NOMO-1 (cell line): ENCODE data around the gene PLD1.

Experiments used
- DNase-seq, 2 experiments: peaks; one replicate each; lab custom pipeline; 2025; ENCODE audit not compliant: unreplicated experiment in 2 of 2; lab: John Stamatoyannopoulos, UW

The PLD1 gene

DNA sequence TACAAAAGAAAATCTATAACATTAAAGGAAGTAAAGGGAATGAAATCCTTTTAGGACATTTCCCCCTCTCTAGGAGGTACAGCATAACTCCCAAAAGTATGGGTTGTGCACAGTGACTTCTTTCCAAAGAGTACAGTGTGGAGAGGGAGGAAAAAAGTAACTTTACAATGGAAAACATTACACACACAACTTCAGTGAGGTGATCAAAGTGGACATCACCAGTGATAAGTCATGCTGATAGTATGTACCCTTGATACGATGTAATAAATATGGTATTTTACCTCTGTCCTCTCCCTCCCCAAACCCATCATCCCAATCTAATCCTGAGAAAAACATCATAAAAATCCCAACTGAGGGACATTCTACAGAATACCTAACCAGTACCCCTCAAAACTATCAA, 10.8 kb downstream of the PLD1 start:
- DNase-seq: no peak

GRCh38 chr3:171797873-171798272, 12.4 kb downstream of the PLD1 start:
- DNase-seq: no peak

DNA sequence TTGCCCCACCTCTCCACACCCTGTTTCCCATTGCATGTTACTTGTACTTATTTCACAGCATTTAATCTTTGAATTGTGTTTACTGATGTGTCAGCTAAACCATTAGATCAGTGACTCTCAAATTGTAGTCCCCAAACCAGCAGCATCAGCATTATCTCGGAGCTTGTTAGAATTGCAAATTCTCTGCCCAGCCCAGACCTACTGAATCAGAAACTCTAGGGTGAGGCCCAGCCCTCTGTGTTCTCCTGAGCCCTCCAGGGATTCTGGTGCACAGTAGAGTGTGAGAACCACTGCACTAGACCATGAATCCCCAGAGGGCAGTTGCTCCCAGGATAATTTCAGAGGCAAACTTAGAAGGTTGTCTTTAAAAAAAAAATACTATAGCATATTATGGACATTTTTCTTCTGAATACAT, 13.0 kb downstream of the PLD1 start:
- DNase-seq: no peak

DNA sequence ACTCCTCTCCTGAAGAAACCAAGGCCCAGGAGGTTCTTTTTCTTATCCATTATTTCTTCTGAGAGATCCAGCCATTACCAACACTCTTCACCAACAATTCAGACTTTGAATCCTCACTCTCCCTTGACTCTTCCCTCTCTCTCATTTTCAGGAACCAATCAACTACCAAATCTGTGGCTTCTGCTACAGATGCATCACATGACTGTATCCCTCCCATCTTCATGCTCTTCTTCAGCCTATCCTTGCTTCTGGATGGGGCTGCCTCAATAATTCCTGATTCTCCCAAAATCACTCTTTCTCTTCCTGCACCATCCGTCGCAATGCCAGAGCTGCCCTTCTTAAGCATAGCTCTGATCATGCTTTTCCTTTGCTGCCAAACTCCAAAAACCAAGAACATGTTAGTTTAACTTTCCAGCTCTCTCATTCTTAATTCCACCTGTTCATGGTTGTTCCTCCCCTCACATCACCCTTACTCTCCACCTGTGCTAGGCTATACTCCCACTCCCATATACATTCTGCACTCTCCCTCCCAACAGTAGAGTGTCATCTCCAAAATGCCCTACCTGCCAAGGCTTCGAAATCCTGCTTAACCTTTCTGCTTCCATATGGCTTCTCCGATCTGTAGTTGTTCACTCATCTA, 13.5 kb downstream of the PLD1 start:
- no peak for DNase-seq

- DNase-seq: no peak
These were observed 17.8 kb downstream of the PLD1 start for GRCh38 chr3:171792531-171792930.

GRCh38 chr3:171791692-171792076, 18.6 kb downstream of the PLD1 start:
- DNase-seq: no peak

DNA sequence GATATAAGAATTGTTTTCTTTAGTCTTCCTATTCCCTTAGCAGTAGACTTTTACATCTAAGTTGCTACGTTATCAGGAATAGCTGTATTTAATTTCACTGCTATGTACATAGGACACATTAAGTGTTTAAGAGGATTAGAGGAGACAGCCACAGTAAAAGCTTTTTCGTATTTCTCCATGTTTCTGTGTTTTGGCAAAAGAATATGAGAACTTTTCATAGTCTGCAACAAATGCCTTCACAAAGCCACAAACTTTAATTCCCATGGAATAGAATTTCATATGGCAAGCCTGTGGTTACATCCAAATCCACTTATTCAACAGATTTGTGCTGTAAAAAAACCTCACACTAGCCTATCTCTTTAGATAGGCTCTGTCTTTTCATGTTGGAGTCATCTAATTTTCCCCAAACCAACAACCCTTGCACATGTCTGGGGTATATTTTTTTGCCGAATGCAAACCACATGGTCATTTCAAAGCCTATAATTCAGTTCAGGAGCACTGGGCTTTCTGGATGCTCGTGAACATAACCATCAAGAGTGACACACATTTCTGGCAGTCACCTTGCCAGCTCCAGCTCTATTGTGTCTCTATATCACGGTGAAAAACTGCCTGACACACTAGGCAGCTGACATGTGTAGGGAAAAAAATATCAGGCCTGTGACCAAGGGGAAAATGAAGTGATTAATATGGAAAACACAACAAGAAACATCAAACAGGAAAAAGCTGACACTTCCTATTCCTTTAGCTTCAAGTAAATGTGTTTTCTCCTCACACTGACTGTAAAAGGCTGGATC, 19.2 kb downstream of the PLD1 start:
- no peak for DNase-seq

DNA sequence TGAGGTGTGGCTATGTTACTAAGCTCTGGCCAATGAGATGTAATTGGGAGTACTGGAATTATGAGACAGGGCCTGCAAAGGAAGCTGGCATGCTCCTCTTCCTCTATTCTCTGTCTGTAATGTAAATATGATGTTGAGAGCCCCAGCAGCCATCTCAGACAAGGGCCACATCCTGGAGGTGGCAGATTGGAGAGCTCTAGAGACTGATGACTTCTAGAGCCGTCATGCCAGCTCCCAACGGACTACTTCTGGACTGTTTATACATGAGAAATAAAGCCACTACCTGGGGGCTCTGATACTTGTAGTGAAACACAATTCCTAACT, 19.7 kb downstream of the PLD1 start:
- DNase-seq: no peak

- peak in 1 of 2 experiments; percentile 54 for DNase-seq
These were observed 20.4 kb downstream of the PLD1 start for GRCh38 chr3:171789759-171790505.

GRCh38 chr3:171788546-171789351, 21.5 kb downstream of the PLD1 start:
- peak; percentile 37 to 89 for DNase-seq

- DNase-seq: no peak
These were observed 23.3 kb downstream of the PLD1 start for GRCh38 chr3:171786997-171787396.

DNA sequence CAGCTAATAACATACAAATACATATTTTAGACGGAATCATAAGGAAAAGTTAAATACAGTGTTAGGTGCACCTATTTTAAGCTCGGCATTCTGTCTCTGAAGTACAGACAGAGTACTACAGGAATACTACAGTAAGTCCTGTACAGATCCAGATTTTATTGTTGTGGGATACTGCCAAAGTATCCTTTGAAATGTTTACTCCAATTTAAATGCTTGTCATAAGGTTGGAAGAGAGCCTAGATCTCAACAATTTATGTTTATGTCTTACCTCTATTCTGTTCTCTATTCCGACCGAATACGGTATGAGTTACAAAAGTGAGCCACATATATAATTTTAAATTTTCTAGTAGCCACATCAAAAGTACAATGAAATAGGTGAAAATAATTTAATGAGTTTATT, 25.3 kb downstream of the PLD1 start:
- DNase-seq: no peak

GRCh38 chr3:171784387-171784786, 25.9 kb downstream of the PLD1 start:
- DNase-seq: no peak

GRCh38 chr3:171783626-171784025, 26.7 kb downstream of the PLD1 start:
- no peak for DNase-seq

GRCh38 chr3:171783086-171783485, 27.2 kb downstream of the PLD1 start:
- DNase-seq: no peak

DNA sequence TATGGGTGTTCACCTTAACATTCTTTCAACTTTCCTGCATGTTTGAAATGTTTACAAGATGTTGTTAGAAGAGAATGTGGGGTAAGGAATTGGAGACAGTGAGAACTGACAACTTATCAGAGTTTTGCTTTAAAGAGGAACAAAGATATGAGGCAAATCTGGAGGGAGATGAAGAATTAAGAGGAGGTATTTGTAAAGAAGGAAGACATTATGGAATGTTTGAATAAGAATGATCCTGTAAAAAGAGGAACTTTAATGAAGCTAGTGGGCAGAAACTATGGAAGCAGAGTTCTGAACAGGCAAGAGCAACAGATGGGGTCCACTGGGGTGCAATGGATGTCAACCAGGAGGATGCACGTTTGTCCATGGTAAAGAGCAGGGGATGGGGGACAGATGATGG, 27.7 kb downstream of the PLD1 start:
- DNase-seq: peak; percentile 12 to 48

- DNase-seq: no peak
These were observed 28.6 kb downstream of the PLD1 start for GRCh38 chr3:171781711-171782127.

DNA sequence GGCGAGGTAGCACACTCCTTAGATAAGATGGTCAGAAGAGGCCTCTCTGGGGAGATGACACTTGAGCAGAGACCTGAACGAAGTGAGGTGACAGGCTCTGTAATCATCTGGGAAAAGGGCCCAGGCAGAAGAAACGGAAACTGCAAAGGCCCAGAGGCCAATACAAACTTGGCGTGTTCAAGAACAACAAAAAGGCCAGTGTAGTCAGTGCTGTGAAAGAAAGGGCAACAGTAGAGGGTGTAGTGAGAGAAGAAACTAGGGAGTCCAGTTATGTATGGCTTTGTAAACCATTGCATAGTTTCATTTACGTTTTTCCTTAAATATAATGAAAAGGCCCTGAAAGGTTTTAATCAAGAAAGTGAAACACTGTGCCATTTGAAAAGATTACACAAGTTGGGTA, 31.8 kb downstream of the PLD1 start:
- DNase-seq: no peak

- peak; percentile 59 to 78 for DNase-seq
These were observed 32.7 kb downstream of the PLD1 start for GRCh38 chr3:171777596-171777995.

GRCh38 chr3:171776839-171777583, 33.3 kb downstream of the PLD1 start:
- peak; percentile 80 to 97 for DNase-seq
